Measurements from ENCODE around the gene GATB.

Gene GATB

GRCh38 chr4:151729731-151730559 lies 30.9 kb downstream of the GATB start:
- Histone ChIP-seq H3K27me3 (no peaks in the 10 kb centered on the region), H3K4me1 (ENCODE audit: control insufficient read depth in 1 of 2, insufficient read depth in 1 of 2, low read depth in 1 of 2, low read length in 1 of 2) (no peaks in the 10 kb centered on the region), H3K9me3 (no peaks in the 10 kb centered on the region), H3K4me3 (ENCODE audit: low read depth in 1 of 2, low read length in 1 of 2) (no peak overlapping the region), H3K27ac (no peak overlapping the region), H3K36me3 (no peaks in the 10 kb centered on the region)
- no peak for TF ChIP-seq CTCF (IDR thresholded peaks at IDR 0.05)

- H3K36me3 ChIP-seq = no peaks in the 10 kb centered on the region
- H3K27ac ChIP-seq = no peak overlapping the region
- TF ChIP-seq CTCF (IDR thresholded peaks at IDR 0.05) = no peak
Measured at GRCh38 chr4:151728679-151729078, 32.1 kb downstream of the GATB start.

GRCh38 chr4:151728006-151728405 lies 32.8 kb downstream of the GATB start:
- Histone ChIP-seq H3K4me3 (ENCODE audit: low read depth in 1 of 2, low read length in 1 of 2) (no peak overlapping the region), H3K27ac (no peak overlapping the region), H3K9me3 (no peaks in the 10 kb centered on the region), H3K36me3 (no peaks in the 10 kb centered on the region), H3K27me3 (no peaks in the 10 kb centered on the region), H3K4me1 (ENCODE audit: control insufficient read depth in 1 of 2, insufficient read depth in 1 of 2, low read depth in 1 of 2, low read length in 1 of 2) (no peaks in the 10 kb centered on the region)
- no peak for TF ChIP-seq CTCF (IDR thresholded peaks at IDR 0.05)

More at GRCh38 chr4:151728679-151729078, 32.1 kb downstream of the GATB start:
- Histone ChIP-seq H3K27me3 (no peaks in the 10 kb centered on the region), H3K4me1 (ENCODE audit: control insufficient read depth in 1 of 2, insufficient read depth in 1 of 2, low read depth in 1 of 2, low read length in 1 of 2) (no peaks in the 10 kb centered on the region), H3K4me3 (ENCODE audit: low read depth in 1 of 2, low read length in 1 of 2) (no peak overlapping the region), H3K9me3 (no peaks in the 10 kb centered on the region)

GRCh38 chr4:151727365-151727764 lies 33.4 kb downstream of the GATB start:
- Histone ChIP-seq H3K27me3 (no peaks in the 10 kb centered on the region), H3K36me3 (no peaks in the 10 kb centered on the region), H3K4me1 (ENCODE audit: control insufficient read depth in 1 of 2, insufficient read depth in 1 of 2, low read depth in 1 of 2, low read length in 1 of 2) (no peaks in the 10 kb centered on the region), H3K4me3 (ENCODE audit: low read depth in 1 of 2, low read length in 1 of 2) (no peak overlapping the region), H3K9me3 (no peaks in the 10 kb centered on the region), H3K27ac (no peak overlapping the region)
- TF ChIP-seq CTCF (IDR thresholded peaks at IDR 0.05) = no peak

GRCh38 chr4:151725087-151725486 lies 35.7 kb downstream of the GATB start:
- Histone ChIP-seq H3K4me3 (ENCODE audit: low read depth in 1 of 2, low read length in 1 of 2) (no peak overlapping the region), H3K27ac (no peak overlapping the region), H3K9me3 (no peaks in the 10 kb centered on the region), H3K27me3 (no peaks in the 10 kb centered on the region), H3K36me3 (no peaks in the 10 kb centered on the region), H3K4me1 (ENCODE audit: control insufficient read depth in 1 of 2, insufficient read depth in 1 of 2, low read depth in 1 of 2, low read length in 1 of 2) (no peaks in the 10 kb centered on the region)
- no peak for TF ChIP-seq CTCF (IDR thresholded peaks at IDR 0.05)

All from neutrophil (primary cell).